ENCODE results near the gene TPPP2.

TPPP2 gene

GRCh38 chr14:21070083-21070609 lies 40.1 kb downstream of the TPPP2 start, which contains the start of gene ARHGEF40 (continued):
- TF ChIP-seq ZNF785 (tag by site-specific recombination; IDR thresholded peaks at IDR 0.05) (no peak), KLF10 (tag by site-specific recombination; IDR thresholded peaks at IDR 0.05) (0 out of 2 replicates have a peak, but pooled peaks have one; percentile 20), ZNF19 (tag by site-specific recombination; IDR thresholded peaks at IDR 0.05; ENCODE audit: low read depth) (no peak), ZNF555 (tag by site-specific recombination; conservative IDR thresholded peaks at IDR 0.05) (no peak)

GRCh38 chr14:21070610-21071224 lies 40.7 kb downstream of the TPPP2 start:
- Histone ChIP-seq H3K4me1 (ENCODE audit: control insufficient read depth, insufficient read depth, low read length) (peaks cover 16% of the 10 kb centered on the region), H3K9me3 (ENCODE audit: control insufficient read depth, insufficient read depth, low read depth, low read length) (no peaks in the 10 kb centered on the region), H3K36me3 (ENCODE audit: control insufficient read depth in 2 of 2, insufficient read depth in 1 of 2, low read length in 2 of 2) (peaks cover 0 to 28% of the 10 kb centered on the region in 2 experiments; a peak in 1 of 3 replicates), H3K4me3 (ENCODE audit: low read depth, low read length) (peak overlapping the region; percentile 79), H3K27ac (ENCODE audit: extremely low read depth, low read depth, low read length) (peak overlapping the region; percentile 86)
- ChIA-PET POLR2A (interaction anchor here (0.7 to 3.7 kb wide), 18 partner anchors 7 to 241 kb away, joined by 3 to 71 read pairs (median 4); partner anchors contain the start of genes NDRG2, RNASE8, SLC39A2 and ZNF219), CTCF (interaction anchor here (0.6 to 4.3 kb wide), 14 partner anchors 13 to 396 kb away, joined by 3 to 64 read pairs (median 8); partner anchors contain the start of genes RNASE8 and TMEM253)
- peak; percentile 19 for TF ChIP-seq ZNF335 (tag by site-specific recombination; conservative IDR thresholded peaks at IDR 0.05)
- TF ChIP-seq ZSCAN30 (tag by site-specific recombination; IDR thresholded peaks at IDR 0.05), result no peak
- TF ChIP-seq KLF16 (tag by site-specific recombination; IDR thresholded peaks at IDR 0.05), result peak; percentile 54; the same call in 1 of the 2 replicates
- peak; percentile 64; the same call in 1 of the 2 replicates for TF ChIP-seq EGR2 (tag by site-specific recombination; IDR thresholded peaks at IDR 0.05; ENCODE audit: low read depth)
- no peak for TF ChIP-seq SETDB1 (IDR thresholded peaks at IDR 0.05; ENCODE audit: insufficient read length, low read length)
- peak; percentile 52 for TF ChIP-seq ZBTB48 (tag by site-specific recombination; IDR thresholded peaks at IDR 0.05)
- TF ChIP-seq, protein P1, sequence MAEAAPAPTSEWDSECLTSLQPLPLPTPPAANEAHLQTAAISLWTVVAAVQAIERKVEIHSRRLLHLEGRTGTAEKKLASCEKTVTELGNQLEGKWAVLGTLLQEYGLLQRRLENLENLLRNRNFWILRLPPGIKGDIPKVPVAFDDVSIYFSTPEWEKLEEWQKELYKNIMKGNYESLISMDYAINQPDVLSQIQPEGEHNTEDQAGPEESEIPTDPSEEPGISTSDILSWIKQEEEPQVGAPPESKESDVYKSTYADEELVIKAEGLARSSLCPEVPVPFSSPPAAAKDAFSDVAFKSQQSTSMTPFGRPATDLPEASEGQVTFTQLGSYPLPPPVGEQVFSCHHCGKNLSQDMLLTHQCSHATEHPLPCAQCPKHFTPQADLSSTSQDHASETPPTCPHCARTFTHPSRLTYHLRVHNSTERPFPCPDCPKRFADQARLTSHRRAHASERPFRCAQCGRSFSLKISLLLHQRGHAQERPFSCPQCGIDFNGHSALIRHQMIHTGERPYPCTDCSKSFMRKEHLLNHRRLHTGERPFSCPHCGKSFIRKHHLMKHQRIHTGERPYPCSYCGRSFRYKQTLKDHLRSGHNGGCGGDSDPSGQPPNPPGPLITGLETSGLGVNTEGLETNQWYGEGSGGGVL (tag by site-specific recombination; IDR thresholded peaks at IDR 0.05), result peak; percentile 97
- peak; percentile 73; the same call in 1 of the 2 replicates for TF ChIP-seq ZBTB7A (tag by site-specific recombination; IDR thresholded peaks at IDR 0.05; ENCODE audit: low read depth)
- TF ChIP-seq GLI4 (tag by site-specific recombination; IDR thresholded peaks at IDR 0.05), result no peak
- no peak for TF ChIP-seq ZNF155 (tag by site-specific recombination; IDR thresholded peaks at IDR 0.05)
- no peak for TF ChIP-seq ZNF350 (tag by site-specific recombination; IDR thresholded peaks at IDR 0.05)
- no peak for TF ChIP-seq ZNF544 (tag by site-specific recombination; IDR thresholded peaks at IDR 0.05)
- no peak for TF ChIP-seq ZNF514 (tag by site-specific recombination; IDR thresholded peaks at IDR 0.05)
- peak; percentile 31; the same call in 1 of the 2 replicates for TF ChIP-seq INSM2 (tag by site-specific recombination; IDR thresholded peaks at IDR 0.05)
- peak; percentile 91 for TF ChIP-seq WT1 (tag by site-specific recombination; IDR thresholded peaks at IDR 0.05)
- TF ChIP-seq, protein P2, sequence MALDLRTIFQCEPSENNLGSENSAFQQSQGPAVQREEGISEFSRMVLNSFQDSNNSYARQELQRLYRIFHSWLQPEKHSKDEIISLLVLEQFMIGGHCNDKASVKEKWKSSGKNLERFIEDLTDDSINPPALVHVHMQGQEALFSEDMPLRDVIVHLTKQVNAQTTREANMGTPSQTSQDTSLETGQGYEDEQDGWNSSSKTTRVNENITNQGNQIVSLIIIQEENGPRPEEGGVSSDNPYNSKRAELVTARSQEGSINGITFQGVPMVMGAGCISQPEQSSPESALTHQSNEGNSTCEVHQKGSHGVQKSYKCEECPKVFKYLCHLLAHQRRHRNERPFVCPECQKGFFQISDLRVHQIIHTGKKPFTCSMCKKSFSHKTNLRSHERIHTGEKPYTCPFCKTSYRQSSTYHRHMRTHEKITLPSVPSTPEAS (tag by site-specific recombination; IDR thresholded peaks at IDR 0.05), result peak; percentile 27; the same call in 1 of the 2 replicates
- TF ChIP-seq ZFP37 (tag by site-specific recombination; IDR thresholded peaks at IDR 0.05), result no peak
- TF ChIP-seq FEZF1 (tag by site-specific recombination; IDR thresholded peaks at IDR 0.05), result no peak
- 0 out of 2 replicates have a peak, but pooled peaks have one; percentile 2 for TF ChIP-seq ATF2 (tag by site-specific recombination; IDR thresholded peaks at IDR 0.05; ENCODE audit: low read depth)
- no peak for TF ChIP-seq ZNF645 (tag by site-specific recombination; IDR thresholded peaks at IDR 0.05)
- no peak for TF ChIP-seq ZNF132 (tag by site-specific recombination; IDR thresholded peaks at IDR 0.05; ENCODE audit: borderline replicate concordance)
- peak; percentile 70 for TF ChIP-seq ZNF341 (tag by site-specific recombination; IDR thresholded peaks at IDR 0.05; ENCODE audit: low read depth)
- peak; percentile 64; the same call in 1 of the 2 replicates for TF ChIP-seq KLF8 (tag by site-specific recombination; IDR thresholded peaks at IDR 0.05)
- TF ChIP-seq BCL11B (tag by site-specific recombination; IDR thresholded peaks at IDR 0.05; ENCODE audit: low read depth), result peak; percentile 75; the same call in 1 of the 2 replicates
- TF ChIP-seq SP2 (tag by site-specific recombination; IDR thresholded peaks at IDR 0.05), result peak; percentile 68
